ENCODE results near the gene COL27A1. TPM values are rescaled to one million over a fixed set of nuclear protein-coding genes. Genes with fewer than 3 reads are reported as not detected.

The COL27A1 gene
- total RNA-seq, 1 donor from 2014 or later = 48.5 TPM

GRCh38 chr9:114156657-114157421 is 1.5 kb downstream of the COL27A1 start:
- TF ChIP-seq, protein P1, sequence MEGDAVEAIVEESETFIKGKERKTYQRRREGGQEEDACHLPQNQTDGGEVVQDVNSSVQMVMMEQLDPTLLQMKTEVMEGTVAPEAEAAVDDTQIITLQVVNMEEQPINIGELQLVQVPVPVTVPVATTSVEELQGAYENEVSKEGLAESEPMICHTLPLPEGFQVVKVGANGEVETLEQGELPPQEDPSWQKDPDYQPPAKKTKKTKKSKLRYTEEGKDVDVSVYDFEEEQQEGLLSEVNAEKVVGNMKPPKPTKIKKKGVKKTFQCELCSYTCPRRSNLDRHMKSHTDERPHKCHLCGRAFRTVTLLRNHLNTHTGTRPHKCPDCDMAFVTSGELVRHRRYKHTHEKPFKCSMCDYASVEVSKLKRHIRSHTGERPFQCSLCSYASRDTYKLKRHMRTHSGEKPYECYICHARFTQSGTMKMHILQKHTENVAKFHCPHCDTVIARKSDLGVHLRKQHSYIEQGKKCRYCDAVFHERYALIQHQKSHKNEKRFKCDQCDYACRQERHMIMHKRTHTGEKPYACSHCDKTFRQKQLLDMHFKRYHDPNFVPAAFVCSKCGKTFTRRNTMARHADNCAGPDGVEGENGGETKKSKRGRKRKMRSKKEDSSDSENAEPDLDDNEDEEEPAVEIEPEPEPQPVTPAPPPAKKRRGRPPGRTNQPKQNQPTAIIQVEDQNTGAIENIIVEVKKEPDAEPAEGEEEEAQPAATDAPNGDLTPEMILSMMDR (IDR thresholded peaks at IDR 0.05) = peak; percentile 35
- H3K9me3 Mint-ChIP-seq (ENCODE audit: low read depth) = no peaks in the 10 kb centered on the region
- H3K27me3 Mint-ChIP-seq (ENCODE audit: low read depth) = peaks cover 5% of the 10 kb centered on the region
- peaks cover 58% of the 10 kb centered on the region for H3K4me1 Mint-ChIP-seq (ENCODE audit: low read depth)
- H3K4me3 Mint-ChIP-seq (ENCODE audit: unreplicated experiment) = peak overlapping the region; percentile 95
- H3K27ac Mint-ChIP-seq (ENCODE audit: unreplicated experiment) = peak overlapping the region; percentile 92
- H3K36me3 Mint-ChIP-seq (ENCODE audit: low read depth) = peaks cover 4% of the 10 kb centered on the region
- no peak for DNase-seq (ENCODE audit: low spot score)

GRCh38 chr9:114157516-114158176 is 2.3 kb downstream of the COL27A1 start:
- Mint-ChIP-seq H3K4me3 (ENCODE audit: unreplicated experiment) (peak overlapping the region; percentile 95), H3K27me3 (ENCODE audit: low read depth) (peaks cover 5% of the 10 kb centered on the region), H3K9me3 (ENCODE audit: low read depth) (no peaks in the 10 kb centered on the region), H3K36me3 (ENCODE audit: low read depth) (peaks cover 4% of the 10 kb centered on the region), H3K4me1 (ENCODE audit: low read depth) (peaks cover 64% of the 10 kb centered on the region), H3K27ac (ENCODE audit: unreplicated experiment) (peak overlapping the region; percentile 92)
- TF ChIP-seq, protein P1 (IDR thresholded peaks at IDR 0.05) = no peak
- no peak for DNase-seq (ENCODE audit: low spot score)

- Mint-ChIP-seq H3K36me3 (ENCODE audit: low read depth) (peaks cover 4% of the 10 kb centered on the region), H3K9me3 (ENCODE audit: low read depth) (no peaks in the 10 kb centered on the region), H3K4me1 (ENCODE audit: low read depth) (peaks cover 73% of the 10 kb centered on the region), H3K4me3 (ENCODE audit: unreplicated experiment) (no peak overlapping the region), H3K27me3 (ENCODE audit: low read depth) (peaks cover 5% of the 10 kb centered on the region), H3K27ac (ENCODE audit: unreplicated experiment) (peak overlapping the region; percentile 36)
- TF ChIP-seq, protein P1 (IDR thresholded peaks at IDR 0.05) = no peak
- DNase-seq (ENCODE audit: low spot score) = no peak
These were observed 3.3 kb downstream of the COL27A1 start for GRCh38 chr9:114158482-114159130.

DNA sequence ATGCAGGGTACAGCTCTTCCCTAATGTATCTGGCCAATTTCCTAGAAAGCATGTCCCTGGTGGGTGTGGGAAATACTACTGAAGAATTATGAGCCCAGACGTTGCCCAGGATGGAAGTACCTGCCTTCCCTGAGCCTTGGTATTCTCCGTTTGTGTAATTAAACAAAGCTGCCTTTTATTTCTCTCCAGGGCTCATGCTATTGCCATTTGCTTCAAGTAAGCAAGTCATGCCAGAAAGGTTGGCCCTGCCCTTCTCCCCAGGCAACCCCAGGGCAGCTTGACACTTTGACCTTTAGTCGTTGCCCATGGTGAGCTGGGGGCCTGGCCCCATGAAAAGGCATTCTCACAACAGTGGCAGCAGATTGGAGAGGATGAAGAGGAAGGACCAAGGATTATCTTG is 4.4 kb downstream of the COL27A1 start:
- TF ChIP-seq, protein P1 (IDR thresholded peaks at IDR 0.05) = no peak
- H3K27ac Mint-ChIP-seq (ENCODE audit: unreplicated experiment) = no peak overlapping the region
- H3K4me3 Mint-ChIP-seq (ENCODE audit: unreplicated experiment) = no peak overlapping the region
- peaks cover 78% of the 10 kb centered on the region for H3K4me1 Mint-ChIP-seq (ENCODE audit: low read depth)
- H3K9me3 Mint-ChIP-seq (ENCODE audit: low read depth) = no peaks in the 10 kb centered on the region
- H3K27me3 Mint-ChIP-seq (ENCODE audit: low read depth) = peaks cover under 1% of the 10 kb centered on the region
- peaks cover 4% of the 10 kb centered on the region for H3K36me3 Mint-ChIP-seq (ENCODE audit: low read depth)
- DNase-seq (ENCODE audit: low spot score) = no peak

- H3K27me3 Mint-ChIP-seq (ENCODE audit: low read depth) = no peaks in the 10 kb centered on the region
- H3K4me1 Mint-ChIP-seq (ENCODE audit: low read depth) = peaks cover 69% of the 10 kb centered on the region
- H3K4me3 Mint-ChIP-seq (ENCODE audit: unreplicated experiment) = no peak overlapping the region
- TF ChIP-seq, protein P1 (IDR thresholded peaks at IDR 0.05) = no peak
- no peak for DNase-seq (ENCODE audit: low spot score)
- no peak overlapping the region for H3K27ac Mint-ChIP-seq (ENCODE audit: unreplicated experiment)
- H3K9me3 Mint-ChIP-seq (ENCODE audit: low read depth) = no peaks in the 10 kb centered on the region
- peaks cover 4% of the 10 kb centered on the region for H3K36me3 Mint-ChIP-seq (ENCODE audit: low read depth)
These were observed 6.2 kb downstream of the COL27A1 start for GRCh38 chr9:114161513-114161912.

Data from chondrocyte (in vitro differentiated cells).